DMS53 treated with DMSO at 0.1 percent for 48 hours (cell line): ENCODE results near the gene IMMT.
A peak's percentile ranks its signal among the peaks of the same experiment; 100 is the strongest.

ENCODE experiments used
- DNase-seq: peaks from one replicate; lab custom pipeline; 2025; ENCODE audit not compliant: unreplicated experiment; lab: John Stamatoyannopoulos, UW

The IMMT gene

GRCh38 chr2:86143926-86144685 lies 51.2 kb downstream of the IMMT start:
- no peak for DNase-seq

DNA sequence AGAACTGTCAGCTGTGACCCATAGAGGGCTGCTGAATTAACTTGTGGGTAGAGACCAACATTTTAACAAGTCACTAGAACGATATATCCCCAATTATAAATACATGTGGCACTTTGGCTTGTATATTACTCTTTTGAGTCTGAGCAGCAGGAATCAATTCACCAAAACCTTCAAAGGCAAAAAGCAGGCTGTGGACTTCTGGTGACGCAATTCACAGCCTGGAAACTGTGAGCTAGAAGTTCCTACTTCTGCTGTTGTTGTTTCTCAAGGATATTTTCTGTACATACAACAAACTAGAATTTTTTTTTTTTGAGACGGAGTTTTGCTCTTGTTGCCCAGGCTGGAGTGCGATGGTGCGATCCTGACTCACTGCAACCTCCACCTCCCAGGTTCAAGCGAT lies 52.0 kb downstream of the IMMT start:
- no peak for DNase-seq

- no peak for DNase-seq
These were observed 52.6 kb downstream of the IMMT start for GRCh38 chr2:86142436-86143257.

- no peak for DNase-seq
These were observed 54.3 kb downstream of the IMMT start for GRCh38 chr2:86140969-86141392.

DNA sequence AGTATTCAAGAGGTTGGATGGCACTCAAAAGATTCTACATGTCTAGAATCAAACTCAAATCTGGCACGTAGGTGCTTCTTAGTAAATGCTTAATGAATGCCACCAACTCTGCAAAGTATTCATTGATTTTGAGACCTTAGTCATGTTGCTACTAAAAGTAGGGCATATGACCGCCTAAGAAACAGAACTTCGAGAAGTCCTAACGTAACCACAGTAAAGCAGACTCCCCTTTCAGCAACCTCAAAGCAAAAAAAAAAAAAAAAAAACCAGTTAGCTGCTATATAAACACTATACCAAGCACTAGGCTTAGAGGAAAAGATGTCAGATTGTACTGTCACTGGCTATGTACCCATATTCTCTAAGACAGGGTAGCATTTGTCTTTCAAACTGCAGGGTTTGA lies 55.3 kb downstream of the IMMT start:
- DNase-seq, result no peak

GRCh38 chr2:86138736-86139625 lies 56.3 kb downstream of the IMMT start:
- no peak for DNase-seq

DNA sequence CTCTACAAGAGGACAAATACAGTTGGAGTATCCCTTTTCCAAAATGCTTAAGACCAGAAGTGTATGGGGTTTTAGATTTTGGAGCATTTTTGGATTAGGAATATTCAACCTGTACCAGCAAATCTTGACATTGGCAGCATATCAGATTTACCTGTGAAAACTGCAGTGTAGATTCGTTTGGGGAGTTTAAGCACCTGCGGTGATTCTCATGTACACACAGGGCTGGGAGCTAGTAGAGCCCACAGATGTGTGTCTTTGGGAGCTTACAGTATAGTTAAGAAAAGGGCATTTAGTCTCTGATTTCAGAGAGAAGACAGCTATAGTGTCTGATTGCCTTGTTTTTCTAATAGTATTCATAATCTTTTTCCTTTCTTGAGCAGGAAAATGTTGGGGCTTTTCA lies 59.1 kb downstream of the IMMT start:
- DNase-seq, result no peak

DNA sequence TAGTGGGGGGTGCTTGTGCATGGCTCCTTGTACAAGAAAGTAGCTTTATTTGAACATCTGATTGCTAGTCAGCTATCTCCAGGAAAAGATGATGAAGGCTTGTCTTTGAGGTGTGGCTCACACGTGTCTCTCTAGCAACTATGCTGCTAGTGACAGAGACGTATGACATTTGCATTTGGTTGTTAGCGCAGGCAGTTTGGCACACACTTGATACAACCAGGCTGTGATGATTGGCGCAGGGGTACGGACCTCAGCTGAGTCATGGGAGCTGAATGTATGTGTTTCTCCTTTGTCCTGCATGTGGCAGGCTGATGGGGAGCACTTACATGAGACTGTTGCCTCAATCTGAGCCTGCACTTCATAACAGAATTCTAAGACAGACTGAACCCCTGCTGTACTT lies 59.6 kb downstream of the IMMT start:
- no peak for DNase-seq

GRCh38 chr2:86134709-86135108 lies 60.6 kb downstream of the IMMT start:
- no peak for DNase-seq

DNA sequence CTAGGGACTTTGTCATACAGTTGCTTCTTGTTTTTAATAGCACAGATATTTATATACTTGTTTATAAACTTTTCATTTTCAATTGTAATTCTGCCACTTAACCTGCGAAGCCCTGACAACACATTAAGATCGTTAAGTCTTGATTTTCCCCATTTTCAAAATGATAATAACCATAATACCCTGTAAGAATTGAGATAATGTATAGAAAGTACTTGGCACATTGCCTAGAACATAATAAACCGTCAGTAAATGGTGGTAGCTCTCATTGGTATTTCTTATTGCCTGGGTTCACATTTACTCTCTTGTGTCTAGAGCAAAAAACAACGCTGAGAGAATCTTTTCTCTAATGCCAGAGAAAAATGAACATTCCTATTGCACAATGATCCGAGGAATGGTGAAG lies 70.6 kb downstream of the IMMT start:
- DNase-seq, result no peak

GRCh38 chr2:86123328-86123925 lies 71.8 kb downstream of the IMMT start:
- no peak for DNase-seq

DNA sequence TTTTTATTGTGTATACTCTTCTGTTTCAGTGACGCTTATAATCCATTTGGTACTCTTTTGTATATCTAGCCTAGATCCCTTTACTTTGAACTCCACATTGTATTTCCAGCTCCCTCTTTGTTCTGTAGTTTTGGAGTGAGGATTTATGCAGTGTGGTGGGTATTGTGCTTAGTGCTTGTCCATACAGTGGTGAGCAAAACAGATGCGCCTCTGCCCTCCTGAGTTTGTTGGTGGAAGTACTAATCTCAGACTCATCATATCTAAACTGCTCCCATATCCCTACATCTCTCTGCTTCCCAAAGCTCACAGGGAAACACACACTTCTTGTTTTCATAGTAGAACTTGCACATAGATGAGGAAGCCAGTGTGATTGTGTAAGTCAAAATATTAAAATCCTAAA lies 77.1 kb downstream of the IMMT start:
- DNase-seq, result no peak

- no peak for DNase-seq
These were observed 88.2 kb downstream of the IMMT start for GRCh38 chr2:86107031-86107430.

- DNase-seq, result peak; percentile 99
These were observed 89.0 kb downstream of the IMMT start, which contains the start of gene PTCD3 for GRCh38 chr2:86105969-86106945. PTCD3 (plus strand) TSS chr2:86106235; CDS start chr2:86106248, 13 bp downstream.

GRCh38 chr2:86105252-86105968 lies 89.9 kb downstream of the IMMT start, which contains the start of gene POLR1A:
POLR1A (minus strand) TSS chr2:86105886; CDS start chr2:86105776, 110 bp downstream.
- peak; percentile 98 for DNase-seq

- DNase-seq, result no peak
These were observed 93.1 kb downstream of the IMMT start for GRCh38 chr2:86102157-86102556.

- DNase-seq, result no peak
These were observed 97.3 kb downstream of the IMMT start for GRCh38 chr2:86097913-86098312.

GRCh38 chr2:86097114-86097896 lies 98.0 kb downstream of the IMMT start:
- DNase-seq, result no peak
